VCaP (cell line): ENCODE measurements around the gene ROBO1.

Source experiments
- H3K27ac ChIP-seq: fragments of 450-650 bp; 2 replicates; pipeline ENCODE4 v1.5.1; 2017
- CTCF ChIP-seq: fragments of 450-650 bp; conservative IDR thresholded peaks from 2 replicates; pipeline ENCODE4 v1.5.1; 2017; ENCODE audit warnings: mild to moderate bottlenecking, moderate library complexity

Gene ROBO1

GRCh38 chr3:78875436-78875835 is 892.4 kb downstream of the ROBO1 start:
- no peak overlapping the region for H3K27ac ChIP-seq

GRCh38 chr3:78873641-78874040 is 894.2 kb downstream of the ROBO1 start:
- no peak for TF ChIP-seq CTCF
- no peak overlapping the region for H3K27ac ChIP-seq

More at GRCh38 chr3:78875436-78875835, 892.4 kb downstream of the ROBO1 start:
- TF ChIP-seq CTCF, result no peak

- TF ChIP-seq CTCF, result no peak
- H3K27ac ChIP-seq, result no peak overlapping the region
These were observed 895.6 kb downstream of the ROBO1 start for GRCh38 chr3:78872195-78872594.

- no peak for TF ChIP-seq CTCF
- H3K27ac ChIP-seq, result no peak overlapping the region
These were observed 896.8 kb downstream of the ROBO1 start for GRCh38 chr3:78871048-78871447.

GRCh38 chr3:78870484-78870883 is 897.3 kb downstream of the ROBO1 start:
- TF ChIP-seq CTCF, result no peak
- no peak overlapping the region for H3K27ac ChIP-seq

- H3K27ac ChIP-seq, result no peak overlapping the region
- no peak for TF ChIP-seq CTCF
These were observed 899.2 kb downstream of the ROBO1 start for GRCh38 chr3:78868570-78868969.

GRCh38 chr3:78867409-78868372 is 900.1 kb downstream of the ROBO1 start:
- no peak for TF ChIP-seq CTCF
- no peak overlapping the region for H3K27ac ChIP-seq
